OCI-LY7 (cell line): ENCODE results near the gene OPCML.

ENCODE experiments used
- CTCF ChIP-seq: fragments of 200-600 bp; sonication (generic); conservative IDR thresholded peaks from 2 replicates; pipeline ENCODE4 v1.5.1; 2014; ENCODE audit warnings: mild to moderate bottlenecking, antibody characterized with exemption, low read length, moderate library complexity, mixed read lengths
- EZH2phosphoT487 ChIP-seq: fragments of 200-600 bp; sonication (generic); IDR thresholded peaks from 2 replicates; pipeline ENCODE4 v1.6.1; 2018; ENCODE audit warnings: low read depth, borderline replicate concordance, mild to moderate bottlenecking, mixed run types, antibody characterized with exemption, low read length, moderate library complexity, mixed read lengths

- TF ChIP-seq CTCF (no peak), EZH2phosphoT487 (no peak)
Measured at GRCh38 chr11:132523929-132524328, 1008.4 kb downstream of the OPCML start.
